T-helper 9 cell (primary cell): ENCODE results near the gene ATP8B1.
"Not testable (repeated sequence)": the region's sequence is repeated elsewhere in the genome, so short reads cannot be mapped to it uniquely, and the experiment has no call there.

Experiments used
- DNase-seq: peaks from one replicate; pipeline ENCODE4 v3.0.0-alpha.2; 2020

Gene ATP8B1

GRCh38 chr18:57651914-57652313, 151.2 kb downstream of the ATP8B1 start:
- no peak for DNase-seq

- DNase-seq = no peak
Measured at GRCh38 chr18:57649556-57650500, 153.3 kb downstream of the ATP8B1 start.

- no peak for DNase-seq
Measured at GRCh38 chr18:57648414-57648813, 154.7 kb downstream of the ATP8B1 start.

- no peak for DNase-seq
Measured at GRCh38 chr18:57644540-57644939, 158.6 kb downstream of the ATP8B1 start.

- not testable (repeated sequence) for DNase-seq
Measured at GRCh38 chr18:57643726-57644125, 159.4 kb downstream of the ATP8B1 start.

GRCh38 chr18:57642462-57642861, 160.7 kb downstream of the ATP8B1 start:
- not testable (repeated sequence) for DNase-seq

- DNase-seq = no peak
Measured at GRCh38 chr18:57640749-57641148, 162.4 kb downstream of the ATP8B1 start.

- DNase-seq = no peak
Measured at GRCh38 chr18:57640236-57640635, 162.9 kb downstream of the ATP8B1 start.

- no peak for DNase-seq
Measured at GRCh38 chr18:57635003-57635822, 167.9 kb downstream of the ATP8B1 start.

GRCh38 chr18:57631697-57632096, 171.4 kb downstream of the ATP8B1 start:
- DNase-seq = no peak

- no peak for DNase-seq
Measured at GRCh38 chr18:57630754-57631595, 172.1 kb downstream of the ATP8B1 start.

- DNase-seq = peak; percentile 94
Measured at GRCh38 chr18:57630002-57630753, 172.9 kb downstream of the ATP8B1 start.

- no peak for DNase-seq
Measured at GRCh38 chr18:57629422-57629821, 173.7 kb downstream of the ATP8B1 start.

- no peak for DNase-seq
Measured at GRCh38 chr18:57627488-57627887, 175.6 kb downstream of the ATP8B1 start.

- no peak for DNase-seq
Measured at GRCh38 chr18:57624988-57625387, 178.1 kb downstream of the ATP8B1 start.

GRCh38 chr18:57621246-57621604, 181.9 kb downstream of the ATP8B1 start:
- DNase-seq = no peak

GRCh38 chr18:57619876-57620275, 183.2 kb downstream of the ATP8B1 start:
- no peak for DNase-seq

GRCh38 chr18:57618910-57619309, 184.2 kb downstream of the ATP8B1 start:
- DNase-seq = no peak

- no peak for DNase-seq
Measured at GRCh38 chr18:57603871-57604270, 199.2 kb downstream of the ATP8B1 start.
